SU-DHL-6 (cell line): ENCODE results near the gene ZNF385A.

Source experiments
- CTCF ChIP-seq: fragments of 200-600 bp; sonication (generic); IDR thresholded peaks from one replicate; pipeline ENCODE4 v1.5.1; 2017; ENCODE audit warnings: antibody characterized with exemption, mild to moderate bottlenecking, low read length, moderate library complexity; ENCODE audit not compliant: insufficient read depth, poor library complexity, severe bottlenecking
- EZH2phosphoT487 ChIP-seq: fragments of 200-600 bp; sonication (generic), shearing (Covaris generic); conservative IDR thresholded peaks from 2 replicates; pipeline ENCODE4 v1.6.1; 2018; ENCODE audit warnings: mild to moderate bottlenecking, antibody characterized with exemption, low read length, moderate library complexity, mixed read lengths

GRCh38 chr12:54432815-54433164, 48.3 kb upstream of the ZNF385A start:
- TF ChIP-seq CTCF = no peak
- TF ChIP-seq EZH2phosphoT487 = no peak
